Right lobe of liver (tissue), 6 donors: ENCODE measurements around the gene HBS1L. TPM values are rescaled to one million over a fixed set of nuclear protein-coding genes. Genes with fewer than 3 reads are reported as not detected.

Experiments used
- ATAC-seq, 4 donors: fragments of 200-7000 bp; cut with Tn5 transposase; one replicate each; pipeline ENCODE4 v1.9.1; 2020; ENCODE audit warnings: mild to moderate bottlenecking in 4 of 4, moderate library complexity in 4 of 4
- DNase-seq, 3 donors: peaks; one replicate each; pipeline ENCODE4 v3.0.0-alpha.2; 2020
- H3K27ac ChIP-seq, 3 donors: fragments of 200-600 bp; one replicate each; pipeline ENCODE4 v1.8.0; 2022
- H3K27me3 ChIP-seq, 2 donors: fragments of 200-600 bp; one replicate each; pipeline ENCODE4 v1.8.0; 2022
- H3K36me3 ChIP-seq, 4 donors: fragments of 200-600 bp; sonication (generic) in 1 of 4; one replicate each; pipeline versions ENCODE4 v1.5.1 to v1.8.0; 2017 to 2022; ENCODE audit warnings: control low read depth in 1 of 4
- H3K4me1 ChIP-seq, 4 donors: fragments of 200-600 bp; sonication (generic) in 1 of 4; one replicate each; pipeline versions ENCODE4 v1.5.1 to v1.8.0; 2017 to 2022; ENCODE audit warnings: control low read depth in 1 of 4
- H3K4me3 ChIP-seq, 3 donors: fragments of 200-600 bp; one replicate each; pipeline ENCODE4 v1.8.0; 2022
- H3K9me3 ChIP-seq, 4 donors: fragments of 200-600 bp; sonication (generic) in 1 of 4; one replicate each; pipeline versions ENCODE4 v1.5.1 to v1.8.0; 2017 to 2022; ENCODE audit warnings: control low read depth in 1 of 4
- CTCF ChIP-seq, 4 donors: fragments of 200-600 bp in 3 of 4; fragments of 450-650 bp in 1 of 4; IDR thresholded peaks; one replicate each; pipeline versions ENCODE4 v1.5.1 to v1.8.0; 2016 to 2022; ENCODE audit warnings: antibody characterized with exemption in 4 of 4, mild to moderate bottlenecking in 2 of 4
- POLR2A ChIP-seq: fragments of 450-650 bp; IDR thresholded peaks from one replicate; pipeline ENCODE4 v1.6.1; 2017; ENCODE audit warnings: antibody characterized with exemption, mild to moderate bottlenecking
- WGBS: methylation state at CpG from one replicate; pipeline ENCODE4 v1.1.6; 2018; ENCODE audit warnings: low coverage, low lambda C conversion rate; ENCODE audit not compliant: insufficient coverage; ENCODE audit errors: missing lambda C conversion rate; 5-methylcytosine and 5-hydroxymethylcytosine counted together
- intact Hi-C, 2 donors: fragments of 100-400 bp; cut with DNase I; formaldehyde crosslinking; loops; one replicate each; pipeline versions ENCODE4 v1.11.2 to v1.14.1; 2022
- total RNA-seq, 6 experiments: library from RNA; depleted of rRNA in 2 of 6; stranded (reverse); fragments of >200 nt in 2 of 6; fragmentation: NEBNext Ultra II Directional in 3 of 6; extraction: Animal tissue kit (Norgen Biotek cat#: 25700) in 3 of 6; gene quantifications; one replicate each; pipeline versions ENCODE4 v1.1.0 to v1.2.4, GENCODE V29; 2016 to 2023
- donor health status: DM: no; HTN: yes; CAD: no.
- donor health status: DM: no; HTN: no; CAD: no.
- donor health status: DM: no; HTN: no; CAD: no.
- donor health status: DM: no; HTN: yes; CAD: no.
- donor health status: DM: no; HTN: yes; CAD: no.

The HBS1L gene
- total RNA-seq, 6 experiments from 2014 or later: 31.8 to 47.2 (median 37.1) TPM

- no peaks in the 10 kb centered on the region for H3K9me3 ChIP-seq
- intact Hi-C loops: no loop called here
- TF ChIP-seq POLR2A: no peak
- no peak for TF ChIP-seq CTCF (IDR thresholded peaks at IDR 0.05)
- no peaks in the 10 kb centered on the region for H3K36me3 ChIP-seq
- 76% methylated on average over 2 of the region's 2 CpGs for WGBS
- no peak overlapping the region for H3K4me3 ChIP-seq
- DNase-seq (no peak), ATAC-seq (no peak)
- H3K4me1 ChIP-seq: peaks cover 0 to 10% (median 2%) of the 10 kb centered on the region in 4 donors
- H3K27me3 ChIP-seq: no peaks in the 10 kb centered on the region
- H3K27ac ChIP-seq: no peak overlapping the region
Observed at GRCh38 chr6:135073756-135074393, 19.3 kb upstream of the HBS1L start.

- Histone ChIP-seq H3K4me1 (peaks cover 0 to 10% (median 2%) of the 10 kb centered on the region in 4 donors), H3K27ac (no peak overlapping the region), H3K4me3 (no peak overlapping the region), H3K9me3 (no peaks in the 10 kb centered on the region), H3K36me3 (no peaks in the 10 kb centered on the region), H3K27me3 (no peaks in the 10 kb centered on the region)
- TF ChIP-seq CTCF (IDR thresholded peaks at IDR 0.05) (no peak), POLR2A (no peak)
- DNase-seq: no peak
- WGBS: 64% methylated on average over 1 of the region's 1 CpG
- peak in 3 of 4 donors; percentile 12 to 48 (median 45) for ATAC-seq
- intact Hi-C loops: no loop called here
Observed at GRCh38 chr6:135073217-135073616, 18.6 kb upstream of the HBS1L start.

GRCh38 chr6:135072753-135073152 lies 18.1 kb upstream of the HBS1L start:
- Histone ChIP-seq H3K4me1 (peaks cover 0 to 10% (median 2%) of the 10 kb centered on the region in 4 donors), H3K27ac (no peak overlapping the region), H3K27me3 (no peaks in the 10 kb centered on the region), H3K36me3 (no peaks in the 10 kb centered on the region), H3K9me3 (no peaks in the 10 kb centered on the region), H3K4me3 (no peak overlapping the region)
- intact Hi-C loops: no loop called here
- TF ChIP-seq CTCF (IDR thresholded peaks at IDR 0.05) (no peak), POLR2A (no peak)
- 7% methylated on average over 3 of the region's 3 CpGs for WGBS
- DNase-seq (no peak), ATAC-seq (peak in 3 of 4 donors; percentile 48 to 84 (median 75))

DNA sequence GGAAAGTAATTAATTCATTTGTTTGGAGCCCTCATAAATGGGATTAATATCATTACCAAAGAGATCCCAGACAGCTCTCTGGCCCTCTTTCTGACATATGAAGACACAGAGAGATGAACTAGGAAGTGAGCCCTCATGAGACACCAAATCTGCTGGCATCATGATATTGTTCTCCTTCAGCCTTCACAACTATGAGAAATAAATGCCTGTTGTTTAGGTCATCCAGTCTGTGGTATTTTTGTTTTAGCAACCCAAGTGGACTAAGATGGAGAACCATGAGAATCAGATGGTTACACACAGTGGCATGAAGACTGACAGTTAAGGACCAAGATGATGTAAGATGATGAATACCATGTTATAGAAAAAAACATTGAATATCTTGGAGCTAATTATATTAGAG lies 16.9 kb upstream of the HBS1L start:
- H3K9me3 ChIP-seq: no peaks in the 10 kb centered on the region
- ATAC-seq: no peak
- TF ChIP-seq POLR2A (no peak), CTCF (IDR thresholded peaks at IDR 0.05) (no peak)
- H3K27ac ChIP-seq: no peak overlapping the region
- no peak overlapping the region for H3K4me3 ChIP-seq
- no peaks in the 10 kb centered on the region for H3K36me3 ChIP-seq
- intact Hi-C loops: no loop called here
- DNase-seq: no peak
- no peaks in the 10 kb centered on the region for H3K27me3 ChIP-seq
- H3K4me1 ChIP-seq: peaks cover 0 to 10% (median 2%) of the 10 kb centered on the region in 4 donors

- no peaks in the 10 kb centered on the region for H3K27me3 ChIP-seq
- TF ChIP-seq POLR2A (no peak), CTCF (IDR thresholded peaks at IDR 0.05) (no peak)
- DNase-seq (no peak), ATAC-seq (no peak)
- no peaks in the 10 kb centered on the region for H3K9me3 ChIP-seq
- peaks cover 0 to 5% (median under 1%) of the 10 kb centered on the region in 4 donors for H3K4me1 ChIP-seq
- H3K27ac ChIP-seq: no peak overlapping the region
- WGBS: 85% methylated on average over 2 of the region's 2 CpGs
- no peak overlapping the region for H3K4me3 ChIP-seq
- intact Hi-C loops: no loop called here
- H3K36me3 ChIP-seq: no peaks in the 10 kb centered on the region
Observed at GRCh38 chr6:135067911-135068310, 13.3 kb upstream of the HBS1L start.
